Liver (tissue), 9 donors: ENCODE measurements around the gene TGDS. TPM values are rescaled to one million over a fixed set of nuclear protein-coding genes. Genes with fewer than 3 reads are reported as not detected.

Experiments
- DNase-seq: peaks from one replicate; pipeline ENCODE4 v3.0.0-alpha.2; 2017; ENCODE audit warnings: low spot score
- H3K27ac ChIP-seq, 2 donors: one replicate each; pipeline ENCODE4 v1.7.0; 2013; ENCODE audit warnings: inconsistent platforms in 2 of 2, low read length in 2 of 2, control low read depth in 1 of 2, low read depth in 1 of 2, mild to moderate bottlenecking in 1 of 2
- H3K27me3 ChIP-seq, 4 donors: one replicate each; pipeline versions ENCODE4 v1.6.1 to v1.7.0; 2013; ENCODE audit warnings: low read length in 3 of 4, inconsistent platforms in 1 of 4, mild to moderate bottlenecking in 1 of 4, moderate library complexity in 1 of 4; ENCODE audit not compliant: control insufficient read depth in 4 of 4, insufficient read depth in 4 of 4
- H3K36me3 ChIP-seq, 4 donors: one replicate each; pipeline versions ENCODE4 v1.6.1 to v1.7.0; 2013; ENCODE audit warnings: low read length in 3 of 4, mild to moderate bottlenecking in 3 of 4, low read depth in 1 of 4, moderate library complexity in 1 of 4; ENCODE audit not compliant: control insufficient read depth in 4 of 4, insufficient read depth in 3 of 4
- H3K4me1 ChIP-seq, 4 donors: one replicate each; pipeline versions ENCODE4 v1.6.1 to v1.7.0; 2013; ENCODE audit warnings: low read length in 3 of 4, mild to moderate bottlenecking in 3 of 4, moderate library complexity in 1 of 4; ENCODE audit not compliant: control insufficient read depth in 4 of 4, insufficient read depth in 4 of 4
- H3K4me3 ChIP-seq, 3 donors: one replicate each; pipeline versions ENCODE4 v1.6.1 to v1.7.0; 2013; ENCODE audit warnings: low read length in 3 of 3, control low read depth in 1 of 3, low read depth in 1 of 3, mild to moderate bottlenecking in 1 of 3
- H3K9ac ChIP-seq, 2 donors: one replicate each; pipeline ENCODE4 v1.7.0; 2013; ENCODE audit warnings: low read length in 2 of 2, mild to moderate bottlenecking in 2 of 2, moderate library complexity in 2 of 2, control low read depth in 1 of 2, low read depth in 1 of 2
- H3K9me3 ChIP-seq, 4 donors: one replicate each; pipeline versions ENCODE4 v1.6.1 to v1.7.0; 2013; ENCODE audit warnings: low read length in 3 of 4; ENCODE audit not compliant: control insufficient read depth in 4 of 4
- EGR1 ChIP-seq, 2 donors: IDR thresholded peaks; 2 replicates each; pipeline ENCODE4 v1.6.1; 2016 to 2018; ENCODE audit warnings: antibody characterized with exemption in 2 of 2, low read depth in 2 of 2
- FOXA1 ChIP-seq: IDR thresholded peaks from 2 replicates; pipeline ENCODE4 v1.6.1; 2016; ENCODE audit warnings: antibody characterized with exemption
- FOXA2 ChIP-seq: IDR thresholded peaks from 2 replicates; pipeline ENCODE4 v1.6.1; 2016; ENCODE audit warnings: antibody characterized with exemption
- GABPA ChIP-seq, 2 donors: IDR thresholded peaks in 1 of 2; conservative IDR thresholded peaks in 1 of 2; 2 replicates each; pipeline ENCODE4 v1.6.1; 2016; ENCODE audit warnings: antibody characterized with exemption in 2 of 2, mild to moderate bottlenecking in 1 of 2, moderate library complexity in 1 of 2
- HNF4G ChIP-seq: IDR thresholded peaks from 2 replicates; pipeline ENCODE4 v1.6.1; 2016; ENCODE audit warnings: antibody characterized with exemption
- JUND ChIP-seq, 2 donors: IDR thresholded peaks; 2 replicates each; pipeline ENCODE4 v1.6.1; 2016; ENCODE audit warnings: antibody characterized with exemption in 2 of 2
- NR2F2 ChIP-seq: IDR thresholded peaks from 2 replicates; pipeline ENCODE4 v1.6.1; 2016; ENCODE audit warnings: antibody characterized with exemption
- RAD21 ChIP-seq, 2 donors: IDR thresholded peaks; 2 replicates each; pipeline ENCODE4 v1.6.1; 2016; ENCODE audit warnings: antibody characterized with exemption in 2 of 2, mild to moderate bottlenecking in 2 of 2
- RXRA ChIP-seq, 2 donors: IDR thresholded peaks; 2 replicates each; pipeline ENCODE4 v1.6.1; 2017 to 2018; ENCODE audit warnings: antibody characterized with exemption in 2 of 2, mild to moderate bottlenecking in 1 of 2
- SP1 ChIP-seq: IDR thresholded peaks from 2 replicates; pipeline ENCODE4 v1.6.1; 2018; ENCODE audit warnings: antibody characterized with exemption, mild to moderate bottlenecking
- TAF1 ChIP-seq: conservative IDR thresholded peaks from 2 replicates; pipeline ENCODE4 v1.6.1; 2016; ENCODE audit warnings: antibody characterized with exemption, mild to moderate bottlenecking
- YY1 ChIP-seq: IDR thresholded peaks from 2 replicates; pipeline ENCODE4 v1.6.1; 2016; ENCODE audit warnings: antibody characterized with exemption, mild to moderate bottlenecking
- WGBS: extraction: QIAGEN DNeasy Blood & Tissue Kit; methylation state at CpG from one replicate; pipeline ENCODE4 v1.1.7; 2013; 5-methylcytosine and 5-hydroxymethylcytosine counted together
- polyA plus RNA-seq, 2 donors: library from polyadenylated mRNA; stranded (reverse) in 1 of 2; unstranded in 1 of 2; fragments of 200-250 nt in 1 of 2; fragments of >200 nt in 1 of 2; fragmentation: Nextera tagmentation in 1 of 2; extraction: Ambion mirVana in 1 of 2; gene quantifications; one replicate each; pipeline versions ENCODE4 v1.2.1 to v1.2.3, GENCODE V29; 2013 to 2015
- total RNA-seq, 2 donors: library from RNA; depleted of rRNA; stranded (reverse); fragments of >200 nt; gene quantifications; one replicate each; pipeline ENCODE4 v1.2.3, GENCODE V29; 2014
- TF ChIP-seq, protein P1 (sequence below): IDR thresholded peaks from 2 replicates; pipeline ENCODE4 v1.6.1; 2016; ENCODE audit warnings: antibody characterized with exemption
- TF ChIP-seq, protein P2 (sequence below): IDR thresholded peaks from 2 replicates; pipeline ENCODE4 v1.6.1; 2016; ENCODE audit warnings: antibody characterized with exemption
- TF ChIP-seq, protein P3 (sequence below): IDR thresholded peaks from 2 replicates; pipeline ENCODE4 v1.6.1; 2016; ENCODE audit warnings: antibody characterized with exemption
- TF ChIP-seq, protein P4 (sequence below): fragments of 150-350 bp; IDR thresholded peaks from 2 replicates; pipeline ENCODE4 v1.5.1; 2017; ENCODE audit warnings: improper control_type of control experiment, low read depth, low read length; ENCODE audit not compliant: missing input control
- donor health status: healthy.
- donor health status: healthy.
- donor health status: healthy.
- donor health status: healthy.
- donor health status: healthy.

TGDS gene
- total and polyA plus RNA-seq, 4 donors: 5.7 to 11.4 (median 9.5) TPM

DNA sequence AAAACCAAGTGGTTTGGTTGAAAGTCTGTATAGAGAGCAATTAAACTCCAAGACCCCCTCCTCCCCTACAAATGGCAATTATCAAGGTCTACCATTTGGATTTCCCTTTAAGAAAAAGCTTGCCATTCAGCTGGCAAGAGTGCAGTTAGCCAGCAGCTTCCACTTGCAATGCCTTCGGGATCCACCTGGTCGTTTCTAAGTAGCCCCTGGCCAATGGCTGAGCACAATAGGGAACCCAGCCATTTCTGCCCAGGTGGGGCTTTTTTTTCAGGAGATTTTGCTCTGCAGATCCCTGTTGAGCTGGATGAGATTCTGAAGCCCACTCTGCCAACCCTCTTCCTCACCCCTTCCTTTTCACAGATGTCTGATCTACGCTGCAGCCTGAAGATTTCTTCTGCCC lies 26.3 kb downstream of the TGDS start (continued):
- TF ChIP-seq, protein P1, sequence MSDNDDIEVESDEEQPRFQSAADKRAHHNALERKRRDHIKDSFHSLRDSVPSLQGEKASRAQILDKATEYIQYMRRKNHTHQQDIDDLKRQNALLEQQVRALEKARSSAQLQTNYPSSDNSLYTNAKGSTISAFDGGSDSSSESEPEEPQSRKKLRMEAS: no peak
- no peak for TF ChIP-seq RXRA (IDR thresholded peaks at IDR 0.05)
- TF ChIP-seq SP1: no peak

DNA sequence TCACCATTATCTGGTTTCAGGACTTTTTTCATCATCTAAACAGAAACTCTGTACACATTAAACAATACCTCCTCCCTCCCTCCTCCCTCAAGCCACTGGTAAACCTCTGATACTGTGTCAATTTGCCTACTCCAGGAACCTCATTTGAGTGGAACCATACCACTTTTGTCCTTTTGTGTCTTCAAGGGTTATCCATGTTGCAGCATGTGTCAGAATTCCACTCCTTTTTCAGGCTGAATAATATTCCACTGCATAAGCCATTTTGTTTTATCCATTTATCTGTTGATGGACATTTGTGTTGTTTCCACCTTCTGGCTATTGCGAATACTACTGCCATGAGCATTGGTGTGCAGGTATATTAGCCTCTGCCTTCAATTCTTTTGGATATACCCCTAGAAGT lies 27.5 kb downstream of the TGDS start:
- no peak overlapping the region for H3K9ac ChIP-seq
- H3K4me1 ChIP-seq: no peaks in the 10 kb centered on the region
- TF ChIP-seq, protein P2, sequence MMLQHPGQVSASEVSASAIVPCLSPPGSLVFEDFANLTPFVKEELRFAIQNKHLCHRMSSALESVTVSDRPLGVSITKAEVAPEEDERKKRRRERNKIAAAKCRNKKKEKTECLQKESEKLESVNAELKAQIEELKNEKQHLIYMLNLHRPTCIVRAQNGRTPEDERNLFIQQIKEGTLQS: no peak
- TF ChIP-seq RAD21 (IDR thresholded peaks at IDR 0.05) (no peak), YY1 (no peak), SP1 (no peak), FOXA2 (no peak), GABPA (IDR thresholded peaks at IDR 0.05 in 1 of 2, conservative IDR thresholded peaks at IDR 0.05 in 1 of 2) (no peak), TAF1 (no peak), FOXA1 (no peak), RXRA (IDR thresholded peaks at IDR 0.05) (no peak), EGR1 (IDR thresholded peaks at IDR 0.05; ENCODE audit: low read depth in 2 of 2) (no peak), NR2F2 (no peak)
- TF ChIP-seq, protein P1: no peak
- TF ChIP-seq, protein P3, sequence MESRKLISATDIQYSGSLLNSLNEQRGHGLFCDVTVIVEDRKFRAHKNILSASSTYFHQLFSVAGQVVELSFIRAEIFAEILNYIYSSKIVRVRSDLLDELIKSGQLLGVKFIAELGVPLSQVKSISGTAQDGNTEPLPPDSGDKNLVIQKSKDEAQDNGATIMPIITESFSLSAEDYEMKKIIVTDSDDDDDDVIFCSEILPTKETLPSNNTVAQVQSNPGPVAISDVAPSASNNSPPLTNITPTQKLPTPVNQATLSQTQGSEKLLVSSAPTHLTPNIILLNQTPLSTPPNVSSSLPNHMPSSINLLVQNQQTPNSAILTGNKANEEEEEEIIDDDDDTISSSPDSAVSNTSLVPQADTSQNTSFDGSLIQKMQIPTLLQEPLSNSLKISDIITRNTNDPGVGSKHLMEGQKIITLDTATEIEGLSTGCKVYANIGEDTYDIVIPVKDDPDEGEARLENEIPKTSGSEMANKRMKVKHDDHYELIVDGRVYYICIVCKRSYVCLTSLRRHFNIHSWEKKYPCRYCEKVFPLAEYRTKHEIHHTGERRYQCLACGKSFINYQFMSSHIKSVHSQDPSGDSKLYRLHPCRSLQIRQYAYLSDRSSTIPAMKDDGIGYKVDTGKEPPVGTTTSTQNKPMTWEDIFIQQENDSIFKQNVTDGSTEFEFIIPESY: no peak
- TF ChIP-seq, protein P4, sequence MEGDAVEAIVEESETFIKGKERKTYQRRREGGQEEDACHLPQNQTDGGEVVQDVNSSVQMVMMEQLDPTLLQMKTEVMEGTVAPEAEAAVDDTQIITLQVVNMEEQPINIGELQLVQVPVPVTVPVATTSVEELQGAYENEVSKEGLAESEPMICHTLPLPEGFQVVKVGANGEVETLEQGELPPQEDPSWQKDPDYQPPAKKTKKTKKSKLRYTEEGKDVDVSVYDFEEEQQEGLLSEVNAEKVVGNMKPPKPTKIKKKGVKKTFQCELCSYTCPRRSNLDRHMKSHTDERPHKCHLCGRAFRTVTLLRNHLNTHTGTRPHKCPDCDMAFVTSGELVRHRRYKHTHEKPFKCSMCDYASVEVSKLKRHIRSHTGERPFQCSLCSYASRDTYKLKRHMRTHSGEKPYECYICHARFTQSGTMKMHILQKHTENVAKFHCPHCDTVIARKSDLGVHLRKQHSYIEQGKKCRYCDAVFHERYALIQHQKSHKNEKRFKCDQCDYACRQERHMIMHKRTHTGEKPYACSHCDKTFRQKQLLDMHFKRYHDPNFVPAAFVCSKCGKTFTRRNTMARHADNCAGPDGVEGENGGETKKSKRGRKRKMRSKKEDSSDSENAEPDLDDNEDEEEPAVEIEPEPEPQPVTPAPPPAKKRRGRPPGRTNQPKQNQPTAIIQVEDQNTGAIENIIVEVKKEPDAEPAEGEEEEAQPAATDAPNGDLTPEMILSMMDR: no peak
- no peak for DNase-seq
- WGBS: 100% methylated on average over 1 of the region's 1 CpG
- H3K27ac ChIP-seq: no peak overlapping the region
- H3K27me3 ChIP-seq: no peaks in the 10 kb centered on the region
- no peaks in the 10 kb centered on the region for H3K9me3 ChIP-seq
- H3K36me3 ChIP-seq: peaks cover 5 to 43% (median 34%) of the 10 kb centered on the region in 4 donors
- H3K4me3 ChIP-seq: no peak overlapping the region

DNA sequence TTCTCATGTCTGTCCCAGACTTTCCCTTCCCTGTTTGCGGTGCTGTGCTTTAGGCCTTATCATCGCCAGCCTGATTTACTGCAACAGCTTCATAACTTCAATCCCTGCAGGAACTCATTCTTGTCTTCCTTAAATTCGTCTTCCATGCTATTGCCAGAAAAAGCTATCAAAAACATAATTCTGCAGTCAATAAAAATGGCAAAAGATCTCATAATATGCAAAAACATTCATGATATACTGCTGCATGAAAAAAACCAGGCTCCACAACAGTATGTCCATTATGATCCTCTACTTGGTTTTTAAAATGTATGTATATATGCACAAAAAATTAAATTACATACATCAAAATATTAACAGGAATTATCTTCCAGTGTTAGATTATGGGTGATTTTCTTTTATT lies 28.4 kb downstream of the TGDS start:
- Histone ChIP-seq H3K9me3 (no peaks in the 10 kb centered on the region), H3K4me3 (no peak overlapping the region), H3K4me1 (no peaks in the 10 kb centered on the region), H3K27me3 (no peaks in the 10 kb centered on the region), H3K27ac (no peak overlapping the region), H3K9ac (no peak overlapping the region), H3K36me3 (peaks cover 4 to 35% (median 25%) of the 10 kb centered on the region in 4 donors)
- WGBS: 95% methylated on average over 3 of the region's 3 CpGs
- no peak for DNase-seq
- no peak for TF ChIP-seq FOXA2
- TF ChIP-seq, protein P3: no peak
- TF ChIP-seq JUND (IDR thresholded peaks at IDR 0.05): no peak
- TF ChIP-seq, protein P4: no peak
- no peak for TF ChIP-seq FOXA1
- no peak for TF ChIP-seq HNF4G
- TF ChIP-seq RAD21 (IDR thresholded peaks at IDR 0.05): no peak
- no peak for TF ChIP-seq EGR1 (IDR thresholded peaks at IDR 0.05; ENCODE audit: low read depth in 2 of 2)
